ENCODE measurements around the gene MYL12A. TPM values are rescaled to one million over a fixed set of nuclear protein-coding genes. Genes with fewer than 3 reads are reported as not detected.

MYL12A gene
- total and polyA plus RNA-seq, 2 experiments from 2014 or later: 206 to 502 TPM

DNA sequence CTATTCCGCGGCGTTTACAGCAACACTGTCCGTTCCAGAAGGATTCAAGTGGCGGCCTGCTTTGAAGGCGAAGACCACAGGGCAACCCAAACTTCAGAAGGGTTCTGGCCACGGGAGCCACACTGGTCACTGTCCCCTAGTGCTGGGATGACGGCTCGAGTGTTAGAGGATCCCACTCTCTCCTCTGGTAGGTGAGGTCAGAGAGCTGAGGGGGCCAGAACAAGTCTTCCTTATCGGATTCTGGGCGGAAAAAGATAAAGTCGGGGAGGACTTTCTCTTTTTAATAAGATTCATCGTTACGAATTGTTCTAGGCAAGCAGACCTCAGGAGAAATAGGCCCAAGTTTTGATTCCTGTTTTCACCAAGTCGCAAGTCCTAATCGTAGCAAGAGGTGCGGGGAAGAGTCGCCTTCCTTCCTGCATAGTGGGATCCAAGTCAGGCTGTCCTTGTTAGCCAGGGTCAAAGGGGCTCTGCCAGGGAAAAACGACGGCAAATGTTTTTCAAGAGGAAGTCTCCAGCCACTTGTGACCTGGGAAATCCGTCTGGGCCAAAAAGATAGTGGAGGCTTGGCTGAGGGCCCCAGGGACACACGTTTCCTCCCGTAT lies 864 bp upstream of the MYL12A start (continued):
- TF ChIP-seq, protein P1, sequence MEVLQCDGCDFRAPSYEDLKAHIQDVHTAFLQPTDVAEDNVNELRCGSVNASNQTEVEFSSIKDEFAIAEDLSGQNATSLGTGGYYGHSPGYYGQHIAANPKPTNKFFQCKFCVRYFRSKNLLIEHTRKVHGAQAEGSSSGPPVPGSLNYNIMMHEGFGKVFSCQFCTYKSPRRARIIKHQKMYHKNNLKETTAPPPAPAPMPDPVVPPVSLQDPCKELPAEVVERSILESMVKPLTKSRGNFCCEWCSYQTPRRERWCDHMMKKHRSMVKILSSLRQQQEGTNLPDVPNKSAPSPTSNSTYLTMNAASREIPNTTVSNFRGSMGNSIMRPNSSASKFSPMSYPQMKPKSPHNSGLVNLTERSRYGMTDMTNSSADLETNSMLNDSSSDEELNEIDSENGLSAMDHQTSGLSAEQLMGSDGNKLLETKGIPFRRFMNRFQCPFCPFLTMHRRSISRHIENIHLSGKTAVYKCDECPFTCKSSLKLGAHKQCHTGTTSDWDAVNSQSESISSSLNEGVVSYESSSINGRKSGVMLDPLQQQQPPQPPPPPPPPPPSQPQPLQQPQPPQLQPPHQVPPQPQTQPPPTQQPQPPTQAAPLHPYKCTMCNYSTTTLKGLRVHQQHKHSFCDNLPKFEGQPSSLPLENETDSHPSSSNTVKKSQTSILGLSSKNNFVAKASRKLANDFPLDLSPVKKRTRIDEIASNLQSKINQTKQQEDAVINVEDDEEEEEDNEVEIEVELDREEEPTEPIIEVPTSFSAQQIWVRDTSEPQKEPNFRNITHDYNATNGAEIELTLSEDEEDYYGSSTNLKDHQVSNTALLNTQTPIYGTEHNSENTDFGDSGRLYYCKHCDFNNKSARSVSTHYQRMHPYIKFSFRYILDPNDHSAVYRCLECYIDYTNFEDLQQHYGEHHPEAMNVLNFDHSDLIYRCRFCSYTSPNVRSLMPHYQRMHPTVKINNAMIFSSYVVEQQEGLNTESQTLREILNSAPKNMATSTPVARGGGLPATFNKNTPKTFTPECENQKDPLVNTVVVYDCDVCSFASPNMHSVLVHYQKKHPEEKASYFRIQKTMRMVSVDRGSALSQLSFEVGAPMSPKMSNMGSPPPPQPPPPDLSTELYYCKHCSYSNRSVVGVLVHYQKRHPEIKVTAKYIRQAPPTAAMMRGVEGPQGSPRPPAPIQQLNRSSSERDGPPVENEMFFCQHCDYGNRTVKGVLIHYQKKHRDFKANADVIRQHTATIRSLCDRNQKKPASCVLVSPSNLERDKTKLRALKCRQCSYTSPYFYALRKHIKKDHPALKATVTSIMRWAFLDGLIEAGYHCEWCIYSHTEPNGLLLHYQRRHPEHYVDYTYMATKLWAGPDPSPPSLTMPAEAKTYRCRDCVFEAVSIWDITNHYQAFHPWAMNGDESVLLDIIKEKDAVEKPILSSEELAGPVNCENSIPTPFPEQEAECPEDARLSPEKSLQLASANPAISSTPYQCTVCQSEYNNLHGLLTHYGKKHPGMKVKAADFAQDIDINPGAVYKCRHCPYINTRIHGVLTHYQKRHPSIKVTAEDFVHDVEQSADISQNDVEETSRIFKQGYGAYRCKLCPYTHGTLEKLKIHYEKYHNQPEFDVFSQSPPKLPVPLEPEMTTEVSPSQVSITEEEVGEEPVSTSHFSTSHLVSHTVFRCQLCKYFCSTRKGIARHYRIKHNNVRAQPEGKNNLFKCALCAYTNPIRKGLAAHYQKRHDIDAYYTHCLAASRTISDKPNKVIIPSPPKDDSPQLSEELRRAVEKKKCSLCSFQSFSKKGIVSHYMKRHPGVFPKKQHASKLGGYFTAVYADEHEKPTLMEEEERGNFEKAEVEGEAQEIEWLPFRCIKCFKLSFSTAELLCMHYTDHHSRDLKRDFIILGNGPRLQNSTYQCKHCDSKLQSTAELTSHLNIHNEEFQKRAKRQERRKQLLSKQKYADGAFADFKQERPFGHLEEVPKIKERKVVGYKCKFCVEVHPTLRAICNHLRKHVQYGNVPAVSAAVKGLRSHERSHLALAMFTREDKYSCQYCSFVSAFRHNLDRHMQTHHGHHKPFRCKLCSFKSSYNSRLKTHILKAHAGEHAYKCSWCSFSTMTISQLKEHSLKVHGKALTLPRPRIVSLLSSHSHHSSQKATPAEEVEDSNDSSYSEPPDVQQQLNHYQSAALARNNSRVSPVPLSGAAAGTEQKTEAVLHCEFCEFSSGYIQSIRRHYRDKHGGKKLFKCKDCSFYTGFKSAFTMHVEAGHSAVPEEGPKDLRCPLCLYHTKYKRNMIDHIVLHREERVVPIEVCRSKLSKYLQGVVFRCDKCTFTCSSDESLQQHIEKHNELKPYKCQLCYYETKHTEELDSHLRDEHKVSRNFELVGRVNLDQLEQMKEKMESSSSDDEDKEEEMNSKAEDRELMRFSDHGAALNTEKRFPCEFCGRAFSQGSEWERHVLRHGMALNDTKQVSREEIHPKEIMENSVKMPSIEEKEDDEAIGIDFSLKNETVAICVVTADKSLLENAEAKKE (CRISPR knock-in tag; IDR thresholded peaks at IDR 0.05): no peak
- no peak for TF ChIP-seq EZH2 (IDR thresholded peaks at IDR 0.05; ENCODE audit: low read depth, unreplicated experiment)
- TF ChIP-seq, protein P2, sequence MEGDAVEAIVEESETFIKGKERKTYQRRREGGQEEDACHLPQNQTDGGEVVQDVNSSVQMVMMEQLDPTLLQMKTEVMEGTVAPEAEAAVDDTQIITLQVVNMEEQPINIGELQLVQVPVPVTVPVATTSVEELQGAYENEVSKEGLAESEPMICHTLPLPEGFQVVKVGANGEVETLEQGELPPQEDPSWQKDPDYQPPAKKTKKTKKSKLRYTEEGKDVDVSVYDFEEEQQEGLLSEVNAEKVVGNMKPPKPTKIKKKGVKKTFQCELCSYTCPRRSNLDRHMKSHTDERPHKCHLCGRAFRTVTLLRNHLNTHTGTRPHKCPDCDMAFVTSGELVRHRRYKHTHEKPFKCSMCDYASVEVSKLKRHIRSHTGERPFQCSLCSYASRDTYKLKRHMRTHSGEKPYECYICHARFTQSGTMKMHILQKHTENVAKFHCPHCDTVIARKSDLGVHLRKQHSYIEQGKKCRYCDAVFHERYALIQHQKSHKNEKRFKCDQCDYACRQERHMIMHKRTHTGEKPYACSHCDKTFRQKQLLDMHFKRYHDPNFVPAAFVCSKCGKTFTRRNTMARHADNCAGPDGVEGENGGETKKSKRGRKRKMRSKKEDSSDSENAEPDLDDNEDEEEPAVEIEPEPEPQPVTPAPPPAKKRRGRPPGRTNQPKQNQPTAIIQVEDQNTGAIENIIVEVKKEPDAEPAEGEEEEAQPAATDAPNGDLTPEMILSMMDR (conservative IDR thresholded peaks at IDR 0.05; ENCODE audit: low read depth in 2 of 2): no peak
- TF ChIP-seq ZNF114 (CRISPR knock-in tag; IDR thresholded peaks at IDR 0.05): no peak

DNA sequence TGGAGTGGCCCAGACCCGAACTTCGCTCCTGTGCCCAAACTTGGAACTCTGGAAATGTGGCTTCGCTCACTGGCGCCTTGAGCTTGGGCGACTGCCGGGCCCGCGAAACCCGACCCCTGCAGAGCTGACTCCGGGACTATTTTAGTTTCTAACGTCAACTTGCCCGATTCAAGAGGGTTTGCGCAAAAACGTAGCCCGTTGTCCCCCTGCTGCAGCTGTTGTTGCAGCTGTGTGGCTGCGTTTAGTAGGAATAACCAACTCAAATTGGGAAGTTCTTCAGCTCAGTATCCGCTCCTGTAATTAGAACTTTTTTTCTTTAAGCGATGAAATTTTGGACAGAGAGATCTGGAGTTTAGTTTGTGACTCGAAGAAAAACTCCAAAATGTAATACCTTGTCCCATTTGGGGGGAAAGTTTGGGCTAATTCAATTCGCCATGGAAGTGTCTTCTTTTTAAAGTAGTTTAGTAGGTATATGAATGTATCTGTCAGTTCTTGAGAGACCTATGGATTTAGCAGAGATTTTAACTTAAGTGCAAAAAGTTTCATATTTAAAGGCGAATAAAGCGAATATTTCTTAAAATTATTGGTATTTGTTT lies 559 bp downstream of the MYL12A start:
- Histone ChIP-seq H3K4me1 (ENCODE audit: insufficient read depth) (peaks cover 22% of the 10 kb centered on the region), H4K20me1 (replicated peaks; ENCODE audit: insufficient read depth) (peaks cover 17% of the 10 kb centered on the region; the same call in 1 of the 2 replicates), H3K79me2 (replicated peaks; ENCODE audit: insufficient read depth) (peaks cover 55% of the 10 kb centered on the region), H3K4me2 (peak overlapping the region; percentile 80), H2AFZ (no peak overlapping the region), H3K27ac (ENCODE audit: low read depth) (peak overlapping the region; percentile 94), H3K27me3 (ENCODE audit: insufficient read depth) (no peaks in the 10 kb centered on the region), H3K36me3 (ENCODE audit: insufficient read depth) (peaks cover 5% of the 10 kb centered on the region; the same call in 1 of the 2 replicates), H3F3A (replicated peaks; ENCODE audit: low read depth) (0 out of 2 replicates have a peak, but pooled peaks cover 6% of the 10 kb centered on the region), H3K4me3 (peak overlapping the region; percentile 75), H3K9me2 (ENCODE audit: insufficient read depth) (no peaks in the 10 kb centered on the region)
- DNase-seq (ENCODE audit: low spot score) (peak; percentile 61), ATAC-seq (peak; percentile 14; the same call in 2 of the 3 replicates)
- H3K27ac Mint-ChIP-seq: peak overlapping the region; percentile 100
- H3K4me1 Mint-ChIP-seq: peaks cover 22% of the 10 kb centered on the region; the same call in 2 of the 3 replicates
- H3K4me3 Mint-ChIP-seq: peak overlapping the region; percentile 91
- peaks cover 10% of the 10 kb centered on the region for H3K27me3 Mint-ChIP-seq (ENCODE audit: insufficient read depth, low read depth, poor library complexity)
- H3K9me3 Mint-ChIP-seq: no peaks in the 10 kb centered on the region; the same call in 1 of the 3 replicates
- peaks cover 19% of the 10 kb centered on the region for H3K36me3 Mint-ChIP-seq (ENCODE audit: low read depth)
- TF ChIP-seq JUNB (IDR thresholded peaks at IDR 0.05; ENCODE audit: unreplicated experiment) (no peak), POLR2AphosphoS5 (IDR thresholded peaks at IDR 0.05; ENCODE audit: low read depth) (no peak), NANOG (IDR thresholded peaks at IDR 0.05; ENCODE audit: borderline replicate concordance) (no peak), ZNF331 (CRISPR knock-in tag; IDR thresholded peaks at IDR 0.05; ENCODE audit: low read depth) (no peak), EZH2phosphoT487 (IDR thresholded peaks at IDR 0.05; ENCODE audit: unreplicated experiment) (no peak)
- TF ChIP-seq, protein P3, sequence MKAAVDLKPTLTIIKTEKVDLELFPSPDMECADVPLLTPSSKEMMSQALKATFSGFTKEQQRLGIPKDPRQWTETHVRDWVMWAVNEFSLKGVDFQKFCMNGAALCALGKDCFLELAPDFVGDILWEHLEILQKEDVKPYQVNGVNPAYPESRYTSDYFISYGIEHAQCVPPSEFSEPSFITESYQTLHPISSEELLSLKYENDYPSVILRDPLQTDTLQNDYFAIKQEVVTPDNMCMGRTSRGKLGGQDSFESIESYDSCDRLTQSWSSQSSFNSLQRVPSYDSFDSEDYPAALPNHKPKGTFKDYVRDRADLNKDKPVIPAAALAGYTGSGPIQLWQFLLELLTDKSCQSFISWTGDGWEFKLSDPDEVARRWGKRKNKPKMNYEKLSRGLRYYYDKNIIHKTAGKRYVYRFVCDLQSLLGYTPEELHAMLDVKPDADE (IDR thresholded peaks at IDR 0.05): no peak
- TF ChIP-seq, protein P4, sequence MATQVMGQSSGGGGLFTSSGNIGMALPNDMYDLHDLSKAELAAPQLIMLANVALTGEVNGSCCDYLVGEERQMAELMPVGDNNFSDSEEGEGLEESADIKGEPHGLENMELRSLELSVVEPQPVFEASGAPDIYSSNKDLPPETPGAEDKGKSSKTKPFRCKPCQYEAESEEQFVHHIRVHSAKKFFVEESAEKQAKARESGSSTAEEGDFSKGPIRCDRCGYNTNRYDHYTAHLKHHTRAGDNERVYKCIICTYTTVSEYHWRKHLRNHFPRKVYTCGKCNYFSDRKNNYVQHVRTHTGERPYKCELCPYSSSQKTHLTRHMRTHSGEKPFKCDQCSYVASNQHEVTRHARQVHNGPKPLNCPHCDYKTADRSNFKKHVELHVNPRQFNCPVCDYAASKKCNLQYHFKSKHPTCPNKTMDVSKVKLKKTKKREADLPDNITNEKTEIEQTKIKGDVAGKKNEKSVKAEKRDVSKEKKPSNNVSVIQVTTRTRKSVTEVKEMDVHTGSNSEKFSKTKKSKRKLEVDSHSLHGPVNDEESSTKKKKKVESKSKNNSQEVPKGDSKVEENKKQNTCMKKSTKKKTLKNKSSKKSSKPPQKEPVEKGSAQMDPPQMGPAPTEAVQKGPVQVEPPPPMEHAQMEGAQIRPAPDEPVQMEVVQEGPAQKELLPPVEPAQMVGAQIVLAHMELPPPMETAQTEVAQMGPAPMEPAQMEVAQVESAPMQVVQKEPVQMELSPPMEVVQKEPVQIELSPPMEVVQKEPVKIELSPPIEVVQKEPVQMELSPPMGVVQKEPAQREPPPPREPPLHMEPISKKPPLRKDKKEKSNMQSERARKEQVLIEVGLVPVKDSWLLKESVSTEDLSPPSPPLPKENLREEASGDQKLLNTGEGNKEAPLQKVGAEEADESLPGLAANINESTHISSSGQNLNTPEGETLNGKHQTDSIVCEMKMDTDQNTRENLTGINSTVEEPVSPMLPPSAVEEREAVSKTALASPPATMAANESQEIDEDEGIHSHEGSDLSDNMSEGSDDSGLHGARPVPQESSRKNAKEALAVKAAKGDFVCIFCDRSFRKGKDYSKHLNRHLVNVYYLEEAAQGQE (IDR thresholded peaks at IDR 0.05; ENCODE audit: unreplicated experiment): no peak
